Tibial nerve (tissue), 4 donors: ENCODE results near the gene CLIP4. TPM values are rescaled to one million over a fixed set of nuclear protein-coding genes. Genes with fewer than 3 reads are reported as not detected.

Source experiments
- DNase-seq, 2 donors: peaks; one replicate each; pipeline ENCODE4 v3.0.0-alpha.2; 2019; ENCODE audit warnings: low spot score in 2 of 2
- H3K27ac ChIP-seq, 4 donors: fragments of 200-600 bp; sonication (generic) in 3 of 4; one replicate each; pipeline ENCODE4 v1.5.1; 2017 to 2019; ENCODE audit warnings: mild to moderate bottlenecking in 1 of 4
- H3K27me3 ChIP-seq, 2 donors: fragments of 200-600 bp; sonication (generic) in 1 of 2; one replicate each; pipeline versions ENCODE4 v1.5.1 to v1.6.0; 2017 to 2019
- H3K36me3 ChIP-seq, 3 donors: fragments of 200-600 bp; sonication (generic); one replicate each; pipeline ENCODE4 v1.5.1; 2018 to 2019
- H3K4me1 ChIP-seq, 4 donors: fragments of 200-600 bp; sonication (generic) in 3 of 4; one replicate each; pipeline ENCODE4 v1.5.1; 2017 to 2019
- H3K4me3 ChIP-seq, 4 donors: fragments of 200-600 bp; sonication (generic) in 3 of 4; one replicate each; pipeline ENCODE4 v1.5.1; 2017 to 2019; ENCODE audit warnings: mild to moderate bottlenecking in 1 of 4, moderate library complexity in 1 of 4
- H3K9me3 ChIP-seq, 4 donors: fragments of 200-600 bp; sonication (generic) in 3 of 4; one replicate each; pipeline ENCODE4 v1.5.1; 2017 to 2019
- EP300 ChIP-seq, 2 donors: sonication (generic); formaldehyde crosslinking; IDR thresholded peaks; one replicate each; pipeline ENCODE4 v1.6.1; 2017; ENCODE audit warnings: antibody characterized with exemption in 2 of 2, mild to moderate bottlenecking in 1 of 2
- POLR2A ChIP-seq, 2 donors: fragments of 450-650 bp; IDR thresholded peaks; one replicate each; pipeline ENCODE4 v1.6.1; 2017; ENCODE audit warnings: antibody characterized with exemption in 2 of 2, mild to moderate bottlenecking in 2 of 2, moderate library complexity in 2 of 2
- WGBS, 2 donors: methylation state at CpG; one replicate each; pipeline ENCODE4 v1.1.5; 2018; 5-methylcytosine and 5-hydroxymethylcytosine counted together
- total RNA-seq, 4 donors: library from RNA; depleted of rRNA; stranded (reverse); fragments of >200 nt; gene quantifications; one replicate each; pipeline ENCODE4 v1.1.0, GENCODE V29; 2016
- TF ChIP-seq, protein P1 (sequence below), 5 experiments: fragments of 200-600 bp in 3 of 5; fragments of 450-650 bp in 2 of 5; sonication (generic) in 3 of 5; IDR thresholded peaks; one replicate each; pipeline ENCODE4 v1.5.1; 2016 to 2019; ENCODE audit warnings: antibody characterized with exemption in 5 of 5, mild to moderate bottlenecking in 3 of 5, moderate library complexity in 2 of 5

CLIP4 gene
- total RNA-seq, 4 donors from 2014 or later: 71.4 to 98.6 (median 91.2) TPM

DNA sequence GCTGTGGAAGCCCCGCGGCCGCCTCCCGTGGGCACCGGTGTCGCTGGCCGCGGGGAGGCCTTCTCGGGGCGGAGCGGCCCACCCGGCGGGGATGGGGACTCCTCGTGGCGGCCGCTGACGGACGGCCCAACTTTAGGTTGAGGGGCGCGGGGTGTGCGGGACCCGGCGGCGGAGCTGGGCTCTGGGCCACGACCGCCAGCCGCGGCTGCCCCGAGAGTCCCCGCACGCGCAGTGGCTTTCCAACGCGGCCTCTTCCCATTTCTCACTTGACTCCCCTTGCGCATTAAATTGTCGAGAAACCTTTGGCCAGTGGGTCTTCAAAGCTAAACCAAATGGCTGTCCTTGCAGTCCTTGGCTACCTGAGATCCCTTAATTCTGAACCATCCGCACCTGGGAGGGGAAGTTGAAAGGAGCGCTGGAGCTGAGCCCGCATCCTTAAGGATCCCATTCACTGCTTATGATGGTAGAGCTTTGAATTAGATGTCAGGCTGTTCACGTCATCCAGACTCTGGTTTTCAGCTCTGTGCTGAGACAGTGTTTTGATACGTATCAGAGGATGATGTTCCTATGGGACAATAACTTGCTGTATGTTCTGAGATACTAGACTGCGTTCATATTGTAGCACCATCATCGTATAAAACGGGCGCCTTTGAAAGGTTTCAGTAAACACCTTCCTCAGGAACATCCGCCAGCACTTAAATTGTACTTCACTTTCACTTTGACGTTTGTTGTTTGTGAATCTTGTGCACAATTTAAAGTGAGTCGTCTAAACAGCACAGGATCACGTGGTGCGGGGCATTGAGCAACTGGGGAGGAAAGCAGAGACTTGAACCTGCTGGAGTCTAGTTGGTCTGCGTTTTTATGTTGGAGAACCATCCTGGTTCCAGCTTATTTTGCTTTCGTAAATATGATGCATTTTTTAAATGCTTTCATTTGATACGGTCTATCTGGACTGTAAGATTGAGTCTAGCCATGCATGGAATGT lies 874 bp downstream of the CLIP4 start:
- Histone ChIP-seq H3K27me3 (no peaks in the 10 kb centered on the region), H3K27ac (peak overlapping the region; percentile 90 to 99 (median 96)), H3K36me3 (no peaks in the 10 kb centered on the region), H3K9me3 (no peaks in the 10 kb centered on the region), H3K4me3 (peak overlapping the region; percentile 70 to 97 (median 82)), H3K4me1 (peaks cover 0 to 56% (median 26%) of the 10 kb centered on the region in 4 donors)
- WGBS, 2 donors: 3 to 5% methylated on average over 35 to 52 of the region's 53 CpGs
- TF ChIP-seq EP300 (IDR thresholded peaks at IDR 0.05) (peak; percentile 35 to 79), POLR2A (IDR thresholded peaks at IDR 0.05) (peak in 1 of 2 donors; percentile 28)
- TF ChIP-seq, protein P1, sequence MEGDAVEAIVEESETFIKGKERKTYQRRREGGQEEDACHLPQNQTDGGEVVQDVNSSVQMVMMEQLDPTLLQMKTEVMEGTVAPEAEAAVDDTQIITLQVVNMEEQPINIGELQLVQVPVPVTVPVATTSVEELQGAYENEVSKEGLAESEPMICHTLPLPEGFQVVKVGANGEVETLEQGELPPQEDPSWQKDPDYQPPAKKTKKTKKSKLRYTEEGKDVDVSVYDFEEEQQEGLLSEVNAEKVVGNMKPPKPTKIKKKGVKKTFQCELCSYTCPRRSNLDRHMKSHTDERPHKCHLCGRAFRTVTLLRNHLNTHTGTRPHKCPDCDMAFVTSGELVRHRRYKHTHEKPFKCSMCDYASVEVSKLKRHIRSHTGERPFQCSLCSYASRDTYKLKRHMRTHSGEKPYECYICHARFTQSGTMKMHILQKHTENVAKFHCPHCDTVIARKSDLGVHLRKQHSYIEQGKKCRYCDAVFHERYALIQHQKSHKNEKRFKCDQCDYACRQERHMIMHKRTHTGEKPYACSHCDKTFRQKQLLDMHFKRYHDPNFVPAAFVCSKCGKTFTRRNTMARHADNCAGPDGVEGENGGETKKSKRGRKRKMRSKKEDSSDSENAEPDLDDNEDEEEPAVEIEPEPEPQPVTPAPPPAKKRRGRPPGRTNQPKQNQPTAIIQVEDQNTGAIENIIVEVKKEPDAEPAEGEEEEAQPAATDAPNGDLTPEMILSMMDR (IDR thresholded peaks at IDR 0.05): no peak
- peak; percentile 77 to 89 for DNase-seq

DNA sequence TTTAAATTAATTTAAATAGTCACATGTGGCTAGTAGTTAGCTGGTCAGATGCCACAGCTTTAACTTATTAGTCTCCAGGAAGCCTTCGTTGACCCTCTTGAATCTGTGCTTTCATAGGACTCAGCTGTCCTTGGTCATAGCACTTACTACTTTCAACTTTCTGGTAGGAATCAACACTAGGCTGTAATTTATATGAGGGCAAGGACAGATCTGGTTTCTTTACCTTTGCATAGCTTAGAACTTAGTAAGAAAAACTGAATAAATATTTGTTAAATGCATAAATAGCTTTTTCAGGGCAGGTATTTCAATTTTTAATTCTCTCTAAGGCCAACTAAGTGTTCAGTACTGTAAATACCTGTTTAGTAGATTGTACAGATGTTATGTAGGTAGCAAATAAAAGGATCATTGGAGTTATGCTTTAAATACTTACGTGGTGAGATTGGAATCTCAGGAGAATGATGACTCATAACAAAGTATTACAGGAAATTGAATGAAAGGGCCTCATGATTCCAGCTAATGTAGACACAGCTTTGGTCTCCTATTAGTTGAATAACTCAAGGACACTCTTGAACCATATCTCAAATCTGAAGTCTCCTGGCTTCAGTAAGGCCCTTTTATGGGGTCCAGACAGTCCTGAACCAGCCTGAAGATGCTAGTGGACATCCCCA lies 2.6 kb downstream of the CLIP4 start:
- peaks cover 0 to 6% (median 0%) of the 10 kb centered on the region in 3 donors for H3K36me3 ChIP-seq
- H3K9me3 ChIP-seq: no peaks in the 10 kb centered on the region
- H3K27me3 ChIP-seq: no peaks in the 10 kb centered on the region
- peak overlapping the region; percentile 90 to 99 (median 96) for H3K27ac ChIP-seq
- DNase-seq: no peak
- TF ChIP-seq EP300 (IDR thresholded peaks at IDR 0.05) (no peak), POLR2A (IDR thresholded peaks at IDR 0.05) (no peak)
- TF ChIP-seq, protein P1 (IDR thresholded peaks at IDR 0.05): no peak
- no peak overlapping the region for H3K4me3 ChIP-seq
- 63% methylated on average over 2 of the region's 2 CpGs for WGBS, 2 donors
- peaks cover 0 to 56% (median 27%) of the 10 kb centered on the region in 4 donors for H3K4me1 ChIP-seq

DNA sequence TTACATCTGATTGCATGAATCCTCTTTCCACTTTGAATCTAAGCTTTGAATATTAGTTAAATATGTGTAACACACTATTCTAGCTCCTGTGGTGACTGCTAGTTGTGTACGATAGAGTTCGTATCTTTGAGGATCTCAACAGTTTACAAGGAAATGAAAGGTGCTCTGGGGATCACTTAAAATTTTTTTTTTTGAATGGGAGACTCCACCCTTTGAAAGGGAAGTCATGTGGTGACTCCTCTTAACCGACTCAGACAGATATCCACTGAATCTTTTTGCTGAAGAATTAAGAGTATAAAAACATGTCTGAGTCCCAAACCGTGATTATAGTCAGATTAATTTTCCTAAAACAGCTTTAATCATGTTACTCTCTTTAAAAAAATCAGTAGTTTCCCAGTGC lies 4.0 kb downstream of the CLIP4 start:
- TF ChIP-seq POLR2A (IDR thresholded peaks at IDR 0.05): no peak
- no peak for TF ChIP-seq EP300 (IDR thresholded peaks at IDR 0.05)
- TF ChIP-seq, protein P1 (IDR thresholded peaks at IDR 0.05): no peak
- no peaks in the 10 kb centered on the region for H3K27me3 ChIP-seq
- peak overlapping the region in 2 of 4 donors; percentile 37 to 52 for H3K27ac ChIP-seq
- no peak overlapping the region for H3K4me3 ChIP-seq
- H3K36me3 ChIP-seq: peaks cover 0 to 20% (median 0%) of the 10 kb centered on the region in 3 donors
- no peak for DNase-seq
- WGBS, 2 donors: 48 to 50% methylated on average over 4 of the region's 4 CpGs
- H3K4me1 ChIP-seq: peaks cover 0 to 46% (median 23%) of the 10 kb centered on the region in 4 donors
- H3K9me3 ChIP-seq: peaks cover 0 to 10% (median 0%) of the 10 kb centered on the region in 4 donors

DNA sequence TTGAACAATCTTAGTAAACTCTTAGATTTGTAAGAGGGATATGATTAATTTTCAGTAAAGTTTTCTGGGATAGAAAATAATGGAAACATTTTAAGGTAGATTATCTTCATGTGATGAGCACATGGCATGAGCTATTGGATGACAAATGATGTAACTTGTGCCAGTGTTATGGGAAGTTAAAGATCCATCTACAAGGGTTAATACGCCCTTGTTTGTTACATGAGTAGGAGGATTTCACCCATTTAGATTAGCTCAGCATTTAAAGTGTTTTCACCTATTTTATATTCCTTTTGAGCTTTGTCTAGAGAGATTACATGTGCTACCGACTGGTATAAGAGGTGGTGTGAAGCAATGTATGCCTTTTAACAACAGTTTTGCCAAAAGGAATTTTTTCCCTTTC lies 5.6 kb downstream of the CLIP4 start:
- DNase-seq: no peak
- H3K4me3 ChIP-seq: no peak overlapping the region
- peaks cover 0 to 36% (median 3%) of the 10 kb centered on the region in 3 donors for H3K36me3 ChIP-seq
- WGBS, 2 donors: 59 to 70% methylated on average over 2 of the region's 2 CpGs
- H3K27ac ChIP-seq: peak overlapping the region in 1 of 4 donors; percentile 32
- H3K4me1 ChIP-seq: peaks cover 0 to 36% (median 15%) of the 10 kb centered on the region in 4 donors
- peaks cover 0 to 20% (median 1%) of the 10 kb centered on the region in 4 donors for H3K9me3 ChIP-seq
- no peaks in the 10 kb centered on the region for H3K27me3 ChIP-seq
- TF ChIP-seq, protein P1 (IDR thresholded peaks at IDR 0.05): no peak
- TF ChIP-seq EP300 (IDR thresholded peaks at IDR 0.05) (no peak), POLR2A (IDR thresholded peaks at IDR 0.05) (no peak)
